Measurements from ENCODE around the gene TWF2.

DNA sequence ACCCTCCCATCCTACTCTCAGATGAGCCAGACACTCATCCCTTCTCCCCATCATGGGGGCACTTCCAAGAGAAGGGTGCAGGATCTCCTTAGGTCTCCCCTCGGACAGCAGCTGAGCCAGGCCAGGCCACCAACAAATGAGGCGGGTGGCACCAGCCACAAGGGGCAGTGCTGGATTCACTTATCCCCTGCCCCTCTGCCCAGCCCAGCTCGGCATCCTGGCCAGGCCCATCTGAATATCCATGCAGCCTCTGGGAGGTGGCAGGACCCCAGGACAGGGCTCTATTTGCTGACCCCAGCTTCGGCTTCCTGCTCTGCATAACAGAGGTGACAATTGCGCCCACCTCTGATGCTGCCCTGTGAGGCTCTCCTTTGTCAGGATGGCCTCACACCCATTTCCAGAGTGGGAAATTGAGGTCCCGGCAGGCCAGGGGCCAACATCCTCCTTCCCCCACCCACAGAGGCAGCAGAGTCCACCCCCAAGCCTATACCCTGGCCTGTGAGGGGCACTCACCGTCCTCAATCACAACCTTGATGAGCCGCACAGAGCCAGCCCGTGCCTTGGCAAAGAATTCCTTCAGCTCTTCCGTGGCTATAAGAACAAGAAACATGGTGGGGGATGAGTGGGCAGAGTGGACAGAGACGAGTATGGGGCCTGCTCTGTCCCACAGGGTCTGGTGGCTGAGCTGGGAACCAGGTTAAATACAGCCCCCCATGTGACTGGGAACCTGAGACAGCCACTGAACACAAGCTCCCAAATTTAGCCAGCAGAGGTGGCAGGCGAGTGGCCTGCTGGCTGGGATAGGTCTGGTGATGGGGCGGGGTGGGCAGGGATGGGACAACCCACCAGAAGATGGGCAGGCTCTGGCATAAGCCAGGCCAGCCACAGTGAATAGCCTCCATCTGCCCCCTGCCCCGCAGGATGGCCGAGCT, 4.2 kb downstream of the TWF2 start:
- TF ChIP-seq, protein P1, sequence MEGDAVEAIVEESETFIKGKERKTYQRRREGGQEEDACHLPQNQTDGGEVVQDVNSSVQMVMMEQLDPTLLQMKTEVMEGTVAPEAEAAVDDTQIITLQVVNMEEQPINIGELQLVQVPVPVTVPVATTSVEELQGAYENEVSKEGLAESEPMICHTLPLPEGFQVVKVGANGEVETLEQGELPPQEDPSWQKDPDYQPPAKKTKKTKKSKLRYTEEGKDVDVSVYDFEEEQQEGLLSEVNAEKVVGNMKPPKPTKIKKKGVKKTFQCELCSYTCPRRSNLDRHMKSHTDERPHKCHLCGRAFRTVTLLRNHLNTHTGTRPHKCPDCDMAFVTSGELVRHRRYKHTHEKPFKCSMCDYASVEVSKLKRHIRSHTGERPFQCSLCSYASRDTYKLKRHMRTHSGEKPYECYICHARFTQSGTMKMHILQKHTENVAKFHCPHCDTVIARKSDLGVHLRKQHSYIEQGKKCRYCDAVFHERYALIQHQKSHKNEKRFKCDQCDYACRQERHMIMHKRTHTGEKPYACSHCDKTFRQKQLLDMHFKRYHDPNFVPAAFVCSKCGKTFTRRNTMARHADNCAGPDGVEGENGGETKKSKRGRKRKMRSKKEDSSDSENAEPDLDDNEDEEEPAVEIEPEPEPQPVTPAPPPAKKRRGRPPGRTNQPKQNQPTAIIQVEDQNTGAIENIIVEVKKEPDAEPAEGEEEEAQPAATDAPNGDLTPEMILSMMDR (IDR thresholded peaks at IDR 0.05): no peak
- TF ChIP-seq POLR2A (IDR thresholded peaks at IDR 0.05): no peak
- TF ChIP-seq EP300 (IDR thresholded peaks at IDR 0.05): no peak
